Stomach (tissue), 9 donors: ENCODE results near the gene ADGB. TPM values are rescaled to one million over a fixed set of nuclear protein-coding genes. Genes with fewer than 3 reads are reported as not detected.

Experiments
- DNase-seq, 2 donors: peaks; one replicate each; pipeline versions ENCODE4 v3.0.0 to v3.0.0-alpha.2; 2013 to 2019
- H3K27ac ChIP-seq, 5 donors: fragments of 200-600 bp in 4 of 5; sonication (generic) in 4 of 5; one replicate each; pipeline ENCODE4 v1.5.1; 2013 to 2019; ENCODE audit warnings: mild to moderate bottlenecking in 1 of 5, moderate library complexity in 1 of 5
- H3K27me3 ChIP-seq, 3 donors: fragments of 200-600 bp; sonication (generic); one replicate each; pipeline ENCODE4 v1.5.1; 2017 to 2019; ENCODE audit warnings: mixed run types in 1 of 3
- H3K36me3 ChIP-seq, 4 donors: fragments of 200-600 bp; sonication (generic); 1 replicate in 3 of 4; 2 replicates in 1 of 4; pipeline ENCODE4 v1.5.1; 2016 to 2019
- H3K4me1 ChIP-seq, 4 donors: fragments of 200-600 bp; sonication (generic); one replicate each; pipeline ENCODE4 v1.5.1; 2016 to 2019
- H3K4me3 ChIP-seq, 4 donors: fragments of 200-600 bp; sonication (generic) in 3 of 4; one replicate each; pipeline ENCODE4 v1.5.1; 2016 to 2019; ENCODE audit warnings: mild to moderate bottlenecking in 1 of 4
- H3K9me3 ChIP-seq, 4 donors: fragments of 200-600 bp; sonication (generic); one replicate each; pipeline ENCODE4 v1.5.1; 2016 to 2019
- EP300 ChIP-seq: sonication (generic); formaldehyde crosslinking; IDR thresholded peaks from one replicate; pipeline ENCODE4 v1.6.1; 2017; ENCODE audit warnings: antibody characterized with exemption
- POLR2A ChIP-seq, 4 donors: fragments of 450-650 bp; IDR thresholded peaks; one replicate each; pipeline ENCODE4 v1.6.1; 2016; ENCODE audit warnings: antibody characterized with exemption in 4 of 4, control low read depth in 2 of 4, mild to moderate bottlenecking in 1 of 4, moderate library complexity in 1 of 4
- POLR2AphosphoS5 ChIP-seq, 3 donors: sonication (generic); formaldehyde crosslinking; IDR thresholded peaks; one replicate each; pipeline ENCODE4 v1.6.1; 2016; ENCODE audit warnings: antibody characterized with exemption in 3 of 3
- WGBS, 5 donors: extraction: QIAGEN DNeasy Blood & Tissue Kit in 3 of 5; methylation state at CpG; one replicate each; pipeline versions ENCODE4 v1.1.5 to v1.1.7; 2013 to 2018; 5-methylcytosine and 5-hydroxymethylcytosine counted together
- intact Hi-C: fragments of 100-400 bp; cut with DNase I; formaldehyde crosslinking; loops from one replicate; pipeline ENCODE4 v1.15.1; 2023; ENCODE audit warnings: low total_unique reads
- polyA plus RNA-seq, 3 donors: library from polyadenylated mRNA; stranded (reverse); fragments of 200-250 nt; gene quantifications; one replicate each; pipeline ENCODE4 v1.2.3, GENCODE V29; 2013
- total RNA-seq, 5 donors: library from RNA; depleted of rRNA; stranded (reverse); fragments of >200 nt; gene quantifications; one replicate each; pipeline versions ENCODE4 v1.1.0 to v1.2.3, GENCODE V29; 2014 to 2016
- TF ChIP-seq, protein P1 (sequence below), 7 experiments: fragments of 450-650 bp in 4 of 7; fragments of 200-600 bp in 3 of 7; sonication (generic) in 3 of 7; IDR thresholded peaks; one replicate each; pipeline ENCODE4 v1.5.1; 2016 to 2019; ENCODE audit warnings: antibody characterized with exemption in 7 of 7, control low read depth in 2 of 7, mild to moderate bottlenecking in 1 of 7
- donor health status: healthy with polysubstance abuse.
- donor health status: Bipolar disorder and iron deficiency.
- donor health status: healthy.

ADGB gene
- total and polyA plus RNA-seq, 8 donors, result 0.29 TPM; not detected in 7

DNA sequence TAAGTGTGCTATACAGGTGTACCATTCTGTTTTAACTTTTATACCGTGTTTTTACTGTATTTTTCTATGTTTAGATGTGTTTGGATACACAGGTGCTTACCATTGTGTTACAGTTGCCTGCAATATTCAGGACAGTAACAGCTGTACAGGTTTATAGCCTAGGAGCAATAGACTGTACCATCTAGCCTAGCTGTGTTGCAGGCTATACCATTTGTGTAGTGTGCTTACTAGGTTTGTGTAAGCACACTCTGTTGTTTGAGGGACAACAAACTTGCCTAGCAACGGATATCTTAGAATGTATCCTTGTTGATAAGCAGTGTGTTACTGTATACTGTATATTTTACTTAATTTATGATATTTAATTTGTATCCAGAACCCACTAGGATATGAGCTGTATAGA lies 35.2 kb downstream of the ADGB start:
- TF ChIP-seq, protein P1, sequence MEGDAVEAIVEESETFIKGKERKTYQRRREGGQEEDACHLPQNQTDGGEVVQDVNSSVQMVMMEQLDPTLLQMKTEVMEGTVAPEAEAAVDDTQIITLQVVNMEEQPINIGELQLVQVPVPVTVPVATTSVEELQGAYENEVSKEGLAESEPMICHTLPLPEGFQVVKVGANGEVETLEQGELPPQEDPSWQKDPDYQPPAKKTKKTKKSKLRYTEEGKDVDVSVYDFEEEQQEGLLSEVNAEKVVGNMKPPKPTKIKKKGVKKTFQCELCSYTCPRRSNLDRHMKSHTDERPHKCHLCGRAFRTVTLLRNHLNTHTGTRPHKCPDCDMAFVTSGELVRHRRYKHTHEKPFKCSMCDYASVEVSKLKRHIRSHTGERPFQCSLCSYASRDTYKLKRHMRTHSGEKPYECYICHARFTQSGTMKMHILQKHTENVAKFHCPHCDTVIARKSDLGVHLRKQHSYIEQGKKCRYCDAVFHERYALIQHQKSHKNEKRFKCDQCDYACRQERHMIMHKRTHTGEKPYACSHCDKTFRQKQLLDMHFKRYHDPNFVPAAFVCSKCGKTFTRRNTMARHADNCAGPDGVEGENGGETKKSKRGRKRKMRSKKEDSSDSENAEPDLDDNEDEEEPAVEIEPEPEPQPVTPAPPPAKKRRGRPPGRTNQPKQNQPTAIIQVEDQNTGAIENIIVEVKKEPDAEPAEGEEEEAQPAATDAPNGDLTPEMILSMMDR (IDR thresholded peaks at IDR 0.05), result no peak
- no peak for TF ChIP-seq POLR2A (IDR thresholded peaks at IDR 0.05)
- TF ChIP-seq EP300, result no peak
- TF ChIP-seq POLR2AphosphoS5 (IDR thresholded peaks at IDR 0.05), result no peak
- no peaks in the 10 kb centered on the region for H3K4me1 ChIP-seq
- DNase-seq, result no peak
- H3K27ac ChIP-seq, result no peak overlapping the region
- no peaks in the 10 kb centered on the region for H3K36me3 ChIP-seq
- 63 to 77% (median 73%) methylated on average over 2 of the region's 2 CpGs for WGBS, 5 donors
- H3K4me3 ChIP-seq, result no peak overlapping the region
- no peaks in the 10 kb centered on the region for H3K27me3 ChIP-seq
- intact Hi-C loops, result no loop called here
- no peaks in the 10 kb centered on the region for H3K9me3 ChIP-seq

DNA sequence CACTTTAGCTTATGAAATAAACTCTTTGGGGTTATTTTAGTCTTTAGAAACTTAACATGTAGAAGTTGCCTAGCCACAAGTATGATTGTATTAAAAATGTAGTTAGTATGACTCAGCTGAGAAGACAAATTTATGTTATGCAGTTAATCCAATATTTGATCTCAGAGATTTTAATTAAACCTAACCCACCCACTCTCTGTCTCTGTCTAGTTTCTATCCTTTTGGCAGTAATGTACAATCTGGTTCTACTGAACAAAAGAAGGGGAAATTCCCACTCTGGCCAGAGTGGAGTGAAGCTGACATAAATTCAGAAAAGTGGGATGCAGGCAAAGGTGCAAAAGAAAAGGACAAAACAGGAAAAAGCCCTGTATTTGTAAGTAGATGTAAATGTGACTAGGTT lies 36.4 kb downstream of the ADGB start:
- no peak for DNase-seq
- intact Hi-C loops, result no loop called here
- Histone ChIP-seq H3K9me3 (no peaks in the 10 kb centered on the region), H3K4me3 (no peak overlapping the region), H3K27ac (no peak overlapping the region), H3K27me3 (no peaks in the 10 kb centered on the region), H3K36me3 (no peaks in the 10 kb centered on the region), H3K4me1 (no peaks in the 10 kb centered on the region)
- TF ChIP-seq POLR2A (IDR thresholded peaks at IDR 0.05) (no peak), EP300 (no peak), POLR2AphosphoS5 (IDR thresholded peaks at IDR 0.05) (no peak)
- TF ChIP-seq, protein P1 (IDR thresholded peaks at IDR 0.05), result no peak

DNA sequence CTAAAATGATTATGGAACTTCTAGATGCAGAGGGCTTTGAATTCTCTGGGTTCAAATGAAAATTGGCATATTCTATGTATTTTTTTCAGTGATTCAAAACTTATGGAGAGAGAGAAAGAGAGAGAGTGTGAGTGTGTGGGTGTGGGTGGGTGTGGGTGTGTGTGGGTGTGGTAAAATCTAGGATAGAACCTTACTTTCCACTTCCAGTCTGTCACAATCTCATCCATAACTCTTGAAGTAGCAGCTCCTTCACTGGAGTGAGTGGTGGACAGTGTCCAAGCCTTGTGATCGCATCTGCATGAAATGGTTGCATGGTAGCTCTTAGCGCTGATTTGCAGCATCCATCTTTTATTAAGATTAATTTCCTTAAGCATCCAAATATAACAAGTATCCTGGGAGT lies 37.7 kb downstream of the ADGB start:
- H3K4me3 ChIP-seq, result no peak overlapping the region
- H3K9me3 ChIP-seq, result no peaks in the 10 kb centered on the region
- H3K27ac ChIP-seq, result no peak overlapping the region
- WGBS, 5 donors, result 85 to 94% (median 89%) methylated on average over 2 of the region's 2 CpGs
- no peak for DNase-seq
- no peaks in the 10 kb centered on the region for H3K36me3 ChIP-seq
- no peaks in the 10 kb centered on the region for H3K27me3 ChIP-seq
- no peaks in the 10 kb centered on the region for H3K4me1 ChIP-seq
- TF ChIP-seq POLR2AphosphoS5 (IDR thresholded peaks at IDR 0.05) (no peak), POLR2A (IDR thresholded peaks at IDR 0.05) (no peak)
- TF ChIP-seq, protein P1 (IDR thresholded peaks at IDR 0.05), result no peak
- intact Hi-C loops, result no loop called here

DNA sequence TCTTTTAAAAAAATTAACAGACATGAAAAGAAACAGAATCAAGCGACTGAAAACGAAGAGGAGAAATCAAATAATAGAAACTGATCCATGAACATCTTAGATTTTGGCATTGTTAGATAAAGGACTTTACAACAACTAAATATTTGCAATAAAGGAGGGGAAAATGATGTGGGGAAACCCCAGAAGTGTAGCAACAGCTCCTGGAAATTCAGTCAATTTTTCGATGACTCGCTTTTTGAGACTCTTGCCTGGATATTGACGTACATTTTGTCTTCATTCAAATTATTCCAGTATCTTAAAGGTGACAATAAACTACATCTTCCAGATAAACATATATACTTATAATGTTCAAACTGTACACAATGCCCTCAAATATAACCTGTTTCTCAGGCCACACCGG lies 44.1 kb downstream of the ADGB start:
- no peaks in the 10 kb centered on the region for H3K4me1 ChIP-seq
- intact Hi-C loops, result no loop called here
- no peak overlapping the region for H3K4me3 ChIP-seq
- no peak overlapping the region for H3K27ac ChIP-seq
- H3K27me3 ChIP-seq, result no peaks in the 10 kb centered on the region
- H3K36me3 ChIP-seq, result no peaks in the 10 kb centered on the region
- TF ChIP-seq EP300, result no peak
- no peaks in the 10 kb centered on the region for H3K9me3 ChIP-seq
- no peak for DNase-seq
- WGBS, 5 donors, result 86 to 89% (median 88%) methylated on average over 6 of the region's 6 CpGs

DNA sequence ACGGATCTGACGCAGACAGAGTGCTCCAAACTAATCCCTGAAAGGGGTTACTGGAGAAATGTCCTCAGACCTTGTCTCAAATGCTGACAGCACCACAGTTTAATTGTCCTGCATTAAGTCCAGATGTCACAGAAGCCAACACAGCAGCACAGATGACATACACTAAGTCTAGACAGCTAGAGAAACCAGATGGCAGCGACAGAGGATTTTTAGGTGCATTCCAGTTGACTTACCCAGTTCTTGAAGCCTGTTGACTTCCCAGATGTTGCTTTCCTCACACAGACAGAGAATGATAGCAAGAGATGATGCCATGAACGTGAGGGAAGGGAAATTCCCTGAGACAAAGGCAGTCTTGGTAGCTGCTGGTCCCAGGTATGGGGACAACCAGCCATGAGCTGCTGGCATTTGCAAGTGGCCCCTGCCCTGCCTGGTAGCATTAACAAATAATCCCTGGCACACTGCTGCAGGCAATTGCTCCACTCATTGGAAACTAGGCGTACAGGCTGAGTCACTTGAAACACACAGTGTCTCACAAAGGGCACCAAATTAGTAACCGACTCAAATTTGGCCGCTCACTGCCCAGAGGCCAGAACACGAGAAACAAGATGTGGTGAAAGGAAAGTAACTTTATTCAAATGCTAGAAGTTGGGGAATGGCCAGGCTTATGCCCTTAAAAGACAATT lies 52.2 kb downstream of the ADGB start:
- Histone ChIP-seq H3K36me3 (no peaks in the 10 kb centered on the region), H3K4me3 (no peak overlapping the region), H3K4me1 (no peaks in the 10 kb centered on the region), H3K27ac (no peak overlapping the region), H3K9me3 (no peaks in the 10 kb centered on the region), H3K27me3 (no peaks in the 10 kb centered on the region)
- no peak for DNase-seq
- TF ChIP-seq EP300 (no peak), POLR2A (IDR thresholded peaks at IDR 0.05) (no peak)
- intact Hi-C loops, result no loop called here
- WGBS, 5 donors, result 70 to 89% (median 76%) methylated on average over 8 of the region's 8 CpGs
